Neural cell (in vitro differentiated cells): ENCODE results near the gene METTL9. TPM values are rescaled to one million over a fixed set of nuclear protein-coding genes. Genes with fewer than 3 reads are reported as not detected.

Experiments
- H2AFZ ChIP-seq: fragments of 200-600, 300-800 bp; sonication (generic), shearing (Covaris generic); 2 replicates; pipeline ENCODE4 v1.6.0; 2014; ENCODE audit warnings: low read depth, mild to moderate bottlenecking, antibody characterized with exemption, low read length, moderate library complexity
- H3F3A ChIP-seq: fragments of 200-600 bp; shearing (Covaris generic); 2 replicates; pipeline ENCODE4 v1.6.1; 2016; ENCODE audit warnings: mild to moderate bottlenecking, moderate library complexity, mixed read lengths, antibody characterized with exemption, low read length; ENCODE audit not compliant: insufficient read depth, poor library complexity, severe bottlenecking
- H3K27ac ChIP-seq: fragments of 200-600, 300-800 bp; sonication (generic), shearing (Covaris generic); 2 replicates; pipeline ENCODE4 v1.5.1; 2014; ENCODE audit warnings: mild to moderate bottlenecking, low read length, moderate library complexity
- H3K27me3 ChIP-seq: fragments of 300-800, 200-600 bp; sonication (generic), shearing (Covaris generic); 2 replicates; pipeline ENCODE4 v1.6.0; 2014; ENCODE audit warnings: mild to moderate bottlenecking, low read depth, low read length, moderate library complexity; ENCODE audit not compliant: insufficient read depth
- H3K36me3 ChIP-seq: fragments of 300-800, 200-600 bp; sonication (generic), shearing (Covaris generic); 2 replicates; pipeline ENCODE4 v1.5.1; 2014; ENCODE audit warnings: mild to moderate bottlenecking, antibody characterized with exemption, low read length, moderate library complexity; ENCODE audit not compliant: insufficient read depth
- H3K4me2 ChIP-seq: fragments of 300-800, 200-600 bp; sonication (generic), shearing (Covaris generic); 2 replicates; pipeline ENCODE4 v1.6.0; 2014; ENCODE audit warnings: mild to moderate bottlenecking, low read length
- H3K4me3 ChIP-seq: fragments of 300-800, 200-600 bp; sonication (generic), shearing (Covaris generic); 2 replicates; pipeline ENCODE4 v1.5.1; 2014; ENCODE audit warnings: mild to moderate bottlenecking, low read length, moderate library complexity
- H3K79me2 ChIP-seq: fragments of 200-600 bp; shearing (Covaris generic); replicated peaks from 2 replicates; pipeline ENCODE4 v1.6.0; 2014; ENCODE audit warnings: mild to moderate bottlenecking, low read length, moderate library complexity; ENCODE audit not compliant: insufficient read depth
- H3K9ac ChIP-seq: fragments of 300-800, 200-600 bp; sonication (generic), shearing (Covaris generic); 2 replicates; pipeline ENCODE4 v1.6.1; 2016; ENCODE audit warnings: mild to moderate bottlenecking, low read length, mixed read lengths
- H3K9me2 ChIP-seq: fragments of 200-600 bp; shearing (Covaris generic); 2 replicates; pipeline ENCODE4 v1.6.1; 2016; ENCODE audit warnings: mild to moderate bottlenecking, low read length, mixed read lengths; ENCODE audit not compliant: insufficient read depth
- H3K9me3 ChIP-seq: fragments of 200-600, 300-800 bp; sonication (generic), shearing (Covaris generic); 2 replicates; pipeline ENCODE4 v1.6.1; 2016; ENCODE audit warnings: mild to moderate bottlenecking, mixed run types, low read length, moderate library complexity, mixed read lengths
- H4K20me1 ChIP-seq: fragments of 200-600 bp; shearing (Covaris generic); 2 replicates; pipeline ENCODE4 v1.6.1; 2016; ENCODE audit warnings: mild to moderate bottlenecking, mixed run types; ENCODE audit not compliant: insufficient read depth
- CTCF ChIP-seq: fragments of 450-650 bp; IDR thresholded peaks from 2 replicates; pipeline ENCODE4 v1.5.1; 2014; ENCODE audit warnings: antibody characterized with exemption, mild to moderate bottlenecking, moderate library complexity; ENCODE audit not compliant: poor library complexity, severe bottlenecking
- EP300 ChIP-seq: fragments of 450-650 bp; conservative IDR thresholded peaks from 2 replicates; pipeline ENCODE4 v1.6.1; 2014; ENCODE audit warnings: antibody characterized with exemption, mild to moderate bottlenecking, moderate library complexity; ENCODE audit not compliant: poor library complexity, severe bottlenecking
- EZH2 ChIP-seq: fragments of 200-600, 300-800 bp; shearing (Covaris generic), sonication (generic); IDR thresholded peaks from 2 replicates; pipeline ENCODE4 v1.6.1; 2014; ENCODE audit warnings: antibody characterized with exemption, low read length, borderline replicate concordance, mild to moderate bottlenecking; ENCODE audit not compliant: insufficient read depth, poor library complexity, severe bottlenecking
- MXI1 ChIP-seq: fragments of 450-650 bp; conservative IDR thresholded peaks from 2 replicates; pipeline ENCODE4 v1.6.1; 2014; ENCODE audit warnings: antibody characterized with exemption, mild to moderate bottlenecking; ENCODE audit not compliant: poor library complexity, severe bottlenecking
- POLR2AphosphoS5 ChIP-seq: IDR thresholded peaks from 2 replicates; pipeline ENCODE4 v1.6.1; 2012
- RAD21 ChIP-seq: fragments of 450-650 bp; conservative IDR thresholded peaks from 2 replicates; pipeline ENCODE4 v1.6.1; 2014; ENCODE audit warnings: antibody characterized with exemption, mild to moderate bottlenecking, moderate library complexity
- SMC3 ChIP-seq: fragments of 450-650 bp; conservative IDR thresholded peaks from 2 replicates; pipeline ENCODE4 v1.6.1; 2014; ENCODE audit warnings: antibody characterized with exemption, mild to moderate bottlenecking, moderate library complexity; ENCODE audit not compliant: poor library complexity
- TAF1 ChIP-seq: IDR thresholded peaks from 2 replicates; pipeline ENCODE4 v1.6.1; 2012; ENCODE audit warnings: low read depth
- polyA plus RNA-seq: library from polyadenylated mRNA; depleted of rRNA; stranded (reverse); fragments of >200 nt; gene quantifications from 2 replicates; pipeline ENCODE4 v1.2.3, GENCODE V29; 2014
- TF ChIP-seq, protein P1 (sequence below): IDR thresholded peaks from 2 replicates; pipeline ENCODE4 v1.6.1; 2012; ENCODE audit warnings: borderline replicate concordance

METTL9 gene
- polyA plus RNA-seq, 1 donor from 2014 or later: 483 TPM

GRCh38 chr16:21698169-21699032 lies 99.0 kb downstream of the METTL9 start:
- no peak overlapping the region for H3K4me3 ChIP-seq
- no peak overlapping the region for H2AFZ ChIP-seq
- no peak overlapping the region for H3K4me2 ChIP-seq
- no peaks in the 10 kb centered on the region for H3K9me3 ChIP-seq
- no peak overlapping the region for H3K9ac ChIP-seq
- no peaks in the 10 kb centered on the region for H3K36me3 ChIP-seq
- H3K79me2 ChIP-seq: no peaks in the 10 kb centered on the region
- H3K27me3 ChIP-seq: no peaks in the 10 kb centered on the region
- TF ChIP-seq CTCF: no peak
- TF ChIP-seq RAD21: no peak
- no peak for TF ChIP-seq TAF1
- no peak for TF ChIP-seq POLR2AphosphoS5
- TF ChIP-seq, protein P1, sequence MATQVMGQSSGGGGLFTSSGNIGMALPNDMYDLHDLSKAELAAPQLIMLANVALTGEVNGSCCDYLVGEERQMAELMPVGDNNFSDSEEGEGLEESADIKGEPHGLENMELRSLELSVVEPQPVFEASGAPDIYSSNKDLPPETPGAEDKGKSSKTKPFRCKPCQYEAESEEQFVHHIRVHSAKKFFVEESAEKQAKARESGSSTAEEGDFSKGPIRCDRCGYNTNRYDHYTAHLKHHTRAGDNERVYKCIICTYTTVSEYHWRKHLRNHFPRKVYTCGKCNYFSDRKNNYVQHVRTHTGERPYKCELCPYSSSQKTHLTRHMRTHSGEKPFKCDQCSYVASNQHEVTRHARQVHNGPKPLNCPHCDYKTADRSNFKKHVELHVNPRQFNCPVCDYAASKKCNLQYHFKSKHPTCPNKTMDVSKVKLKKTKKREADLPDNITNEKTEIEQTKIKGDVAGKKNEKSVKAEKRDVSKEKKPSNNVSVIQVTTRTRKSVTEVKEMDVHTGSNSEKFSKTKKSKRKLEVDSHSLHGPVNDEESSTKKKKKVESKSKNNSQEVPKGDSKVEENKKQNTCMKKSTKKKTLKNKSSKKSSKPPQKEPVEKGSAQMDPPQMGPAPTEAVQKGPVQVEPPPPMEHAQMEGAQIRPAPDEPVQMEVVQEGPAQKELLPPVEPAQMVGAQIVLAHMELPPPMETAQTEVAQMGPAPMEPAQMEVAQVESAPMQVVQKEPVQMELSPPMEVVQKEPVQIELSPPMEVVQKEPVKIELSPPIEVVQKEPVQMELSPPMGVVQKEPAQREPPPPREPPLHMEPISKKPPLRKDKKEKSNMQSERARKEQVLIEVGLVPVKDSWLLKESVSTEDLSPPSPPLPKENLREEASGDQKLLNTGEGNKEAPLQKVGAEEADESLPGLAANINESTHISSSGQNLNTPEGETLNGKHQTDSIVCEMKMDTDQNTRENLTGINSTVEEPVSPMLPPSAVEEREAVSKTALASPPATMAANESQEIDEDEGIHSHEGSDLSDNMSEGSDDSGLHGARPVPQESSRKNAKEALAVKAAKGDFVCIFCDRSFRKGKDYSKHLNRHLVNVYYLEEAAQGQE: no peak
- TF ChIP-seq MXI1: no peak
- TF ChIP-seq SMC3: no peak
- no peak for TF ChIP-seq EZH2
- TF ChIP-seq EP300: no peak
- no peak overlapping the region for H3K27ac ChIP-seq
- no peaks in the 10 kb centered on the region for H4K20me1 ChIP-seq
- no peaks in the 10 kb centered on the region for H3F3A ChIP-seq
- H3K9me2 ChIP-seq: no peaks in the 10 kb centered on the region

DNA sequence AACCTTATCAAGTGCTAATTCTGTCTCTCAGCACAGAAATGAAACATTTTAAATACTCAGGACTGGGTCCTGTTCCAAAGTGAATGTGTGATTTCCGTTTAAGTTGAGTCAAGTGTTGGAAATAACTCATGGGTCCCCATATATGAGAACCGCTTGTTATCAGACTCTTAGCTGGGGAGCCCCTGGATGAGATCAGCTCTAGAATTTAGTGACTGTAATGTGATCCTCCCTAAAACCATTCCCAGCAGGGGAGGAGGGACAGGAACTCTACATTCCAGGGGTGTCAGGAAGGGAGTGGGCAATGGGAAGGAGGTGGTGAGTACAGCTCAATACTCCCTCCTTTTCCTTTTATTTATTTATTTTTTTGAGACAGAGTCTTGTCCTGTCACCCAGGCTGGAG lies 101.9 kb downstream of the METTL9 start:
- no peaks in the 10 kb centered on the region for H3K79me2 ChIP-seq
- no peak for TF ChIP-seq RAD21
- TF ChIP-seq POLR2AphosphoS5: no peak
- no peak for TF ChIP-seq MXI1
- TF ChIP-seq, protein P1: no peak
- TF ChIP-seq CTCF: no peak
- TF ChIP-seq TAF1: no peak
- TF ChIP-seq EZH2: no peak
- no peak for TF ChIP-seq EP300
- no peak for TF ChIP-seq SMC3
- H4K20me1 ChIP-seq: no peaks in the 10 kb centered on the region
- no peaks in the 10 kb centered on the region for H3F3A ChIP-seq
- H2AFZ ChIP-seq: no peak overlapping the region
- H3K27me3 ChIP-seq: no peaks in the 10 kb centered on the region
- no peak overlapping the region for H3K4me3 ChIP-seq
- H3K9ac ChIP-seq: no peak overlapping the region
- H3K36me3 ChIP-seq: no peaks in the 10 kb centered on the region
- H3K27ac ChIP-seq: no peak overlapping the region
- no peak overlapping the region for H3K4me2 ChIP-seq
- no peaks in the 10 kb centered on the region for H3K9me2 ChIP-seq
- H3K9me3 ChIP-seq: no peaks in the 10 kb centered on the region
